WERI-Rb-1 (cell line): ENCODE measurements around the gene TSHZ2.

Experiments
- DNase-seq: peaks from one replicate; pipeline ENCODE4 v3.0.0-alpha.2; 2020
- H3K27ac ChIP-seq: fragments of 250-450 bp; sonication (Bioruptor Pico); 2 replicates; pipeline ENCODE4 v1.5.1; 2020; ENCODE audit warnings: mild to moderate bottlenecking, moderate library complexity
- H3K27me3 ChIP-seq: fragments of 250-450 bp; sonication (Bioruptor Pico); 2 replicates; pipeline ENCODE4 v1.5.1; 2021; ENCODE audit warnings: mild to moderate bottlenecking, low read depth, moderate library complexity; ENCODE audit not compliant: insufficient read depth, severe bottlenecking
- H3K36me3 ChIP-seq: fragments of 250-450 bp; sonication (Bioruptor Pico); 2 replicates; pipeline ENCODE4 v1.5.1; 2020; ENCODE audit warnings: mild to moderate bottlenecking, moderate library complexity
- H3K4me3 ChIP-seq: 2 replicates; pipeline ENCODE4 v1.5.1; 2011; ENCODE audit warnings: low read depth, mild to moderate bottlenecking, control low read depth, low read length
- H3K9me3 ChIP-seq: fragments of 250-450 bp; sonication (Bioruptor Pico); 2 replicates; pipeline ENCODE4 v1.5.1; 2021; ENCODE audit warnings: mild to moderate bottlenecking, moderate library complexity; ENCODE audit not compliant: severe bottlenecking
- CTCF ChIP-seq: IDR thresholded peaks from 2 replicates; pipeline ENCODE4 v1.5.1; 2011; ENCODE audit warnings: low read depth, mild to moderate bottlenecking, control low read depth, inconsistent platforms, low read length

The TSHZ2 gene

GRCh38 chr20:53302695-53303412 is 330.7 kb downstream of the TSHZ2 start:
- TF ChIP-seq CTCF, result no peak
- no peak for DNase-seq
- H3K4me3 ChIP-seq, result no peak overlapping the region
- no peak overlapping the region for H3K27ac ChIP-seq
- peaks cover 77% of the 10 kb centered on the region for H3K27me3 ChIP-seq
- no peaks in the 10 kb centered on the region for H3K36me3 ChIP-seq
- no peaks in the 10 kb centered on the region for H3K9me3 ChIP-seq

GRCh38 chr20:53303413-53303760 is 331.2 kb downstream of the TSHZ2 start:
- DNase-seq, result no peak
- Histone ChIP-seq H3K9me3 (no peaks in the 10 kb centered on the region), H3K36me3 (no peaks in the 10 kb centered on the region), H3K27ac (no peak overlapping the region), H3K27me3 (peaks cover 77% of the 10 kb centered on the region), H3K4me3 (no peak overlapping the region)
- no peak for TF ChIP-seq CTCF

GRCh38 chr20:53304146-53304545 is 332.0 kb downstream of the TSHZ2 start:
- Histone ChIP-seq H3K9me3 (no peaks in the 10 kb centered on the region), H3K36me3 (no peaks in the 10 kb centered on the region), H3K27me3 (peaks cover 76% of the 10 kb centered on the region), H3K4me3 (no peak overlapping the region), H3K27ac (no peak overlapping the region)
- no peak for DNase-seq
- no peak for TF ChIP-seq CTCF

GRCh38 chr20:53306192-53306805 is 334.1 kb downstream of the TSHZ2 start:
- no peak overlapping the region for H3K27ac ChIP-seq
- no peaks in the 10 kb centered on the region for H3K36me3 ChIP-seq
- TF ChIP-seq CTCF, result no peak
- DNase-seq, result no peak
- H3K4me3 ChIP-seq, result no peak overlapping the region
- no peaks in the 10 kb centered on the region for H3K9me3 ChIP-seq
- peaks cover 76% of the 10 kb centered on the region for H3K27me3 ChIP-seq

GRCh38 chr20:53307964-53308597 is 335.9 kb downstream of the TSHZ2 start:
- H3K4me3 ChIP-seq, result no peak overlapping the region
- DNase-seq, result no peak
- no peak for TF ChIP-seq CTCF
- H3K36me3 ChIP-seq, result no peaks in the 10 kb centered on the region
- H3K27me3 ChIP-seq, result peaks cover 74% of the 10 kb centered on the region
- no peak overlapping the region for H3K27ac ChIP-seq
- no peaks in the 10 kb centered on the region for H3K9me3 ChIP-seq
